Gastrocnemius medialis (tissue), 4 donors: ENCODE data around the gene ZNF446.

ENCODE experiments used
- POLR2A ChIP-seq, 2 donors: fragments of 450-650 bp; IDR thresholded peaks; one replicate each; pipeline ENCODE4 v1.6.1; 2017; ENCODE audit warnings: antibody characterized with exemption in 2 of 2, mild to moderate bottlenecking in 2 of 2, moderate library complexity in 2 of 2
- TF ChIP-seq, protein P1 (sequence below), 5 experiments: fragments of 450-650 bp in 3 of 5; fragments of 200-600 bp in 2 of 5; sonication (generic) in 2 of 5; IDR thresholded peaks in 4 of 5; conservative IDR thresholded peaks in 1 of 5; 1 replicate in 4 of 5; 2 replicates in 1 of 5; pipeline ENCODE4 v1.5.1; 2016 to 2019; ENCODE audit warnings: antibody characterized with exemption in 5 of 5, mild to moderate bottlenecking in 3 of 5, moderate library complexity in 3 of 5

- TF ChIP-seq, protein P1, sequence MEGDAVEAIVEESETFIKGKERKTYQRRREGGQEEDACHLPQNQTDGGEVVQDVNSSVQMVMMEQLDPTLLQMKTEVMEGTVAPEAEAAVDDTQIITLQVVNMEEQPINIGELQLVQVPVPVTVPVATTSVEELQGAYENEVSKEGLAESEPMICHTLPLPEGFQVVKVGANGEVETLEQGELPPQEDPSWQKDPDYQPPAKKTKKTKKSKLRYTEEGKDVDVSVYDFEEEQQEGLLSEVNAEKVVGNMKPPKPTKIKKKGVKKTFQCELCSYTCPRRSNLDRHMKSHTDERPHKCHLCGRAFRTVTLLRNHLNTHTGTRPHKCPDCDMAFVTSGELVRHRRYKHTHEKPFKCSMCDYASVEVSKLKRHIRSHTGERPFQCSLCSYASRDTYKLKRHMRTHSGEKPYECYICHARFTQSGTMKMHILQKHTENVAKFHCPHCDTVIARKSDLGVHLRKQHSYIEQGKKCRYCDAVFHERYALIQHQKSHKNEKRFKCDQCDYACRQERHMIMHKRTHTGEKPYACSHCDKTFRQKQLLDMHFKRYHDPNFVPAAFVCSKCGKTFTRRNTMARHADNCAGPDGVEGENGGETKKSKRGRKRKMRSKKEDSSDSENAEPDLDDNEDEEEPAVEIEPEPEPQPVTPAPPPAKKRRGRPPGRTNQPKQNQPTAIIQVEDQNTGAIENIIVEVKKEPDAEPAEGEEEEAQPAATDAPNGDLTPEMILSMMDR (IDR thresholded peaks at IDR 0.05 in 4 of 5, conservative IDR thresholded peaks at IDR 0.05 in 1 of 5), result no peak
- no peak for TF ChIP-seq POLR2A (IDR thresholded peaks at IDR 0.05)
Measured at GRCh38 chr19:58515259-58515658, 39.1 kb downstream of the ZNF446 start.
